Measurements from ENCODE around the gene SYT8.

Gene SYT8

DNA sequence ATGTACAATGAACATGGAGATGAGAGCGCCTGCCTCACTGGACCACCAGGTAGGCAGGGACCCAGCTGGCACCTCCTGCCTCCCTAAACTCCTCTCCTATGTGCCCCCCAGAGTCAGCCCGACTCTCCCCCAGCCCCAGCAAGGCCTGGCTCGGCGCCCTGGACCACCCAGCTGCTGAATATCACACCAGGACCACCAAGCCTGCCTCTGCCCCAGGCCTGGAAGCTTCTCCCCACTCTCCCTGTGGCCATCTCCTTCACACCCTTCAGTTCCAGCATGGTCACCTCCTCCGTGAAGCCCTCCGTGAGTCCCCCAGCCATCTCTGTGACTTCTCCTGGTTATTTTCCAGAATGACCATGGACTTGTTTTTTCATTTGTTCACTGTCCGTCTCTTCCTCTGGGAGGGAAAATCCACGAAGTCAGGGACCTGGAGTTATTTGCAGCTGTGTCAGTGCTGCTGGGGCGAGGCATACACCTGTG lies 11.7 kb downstream of the SYT8 start:
- DNase-seq = no peak

DNA sequence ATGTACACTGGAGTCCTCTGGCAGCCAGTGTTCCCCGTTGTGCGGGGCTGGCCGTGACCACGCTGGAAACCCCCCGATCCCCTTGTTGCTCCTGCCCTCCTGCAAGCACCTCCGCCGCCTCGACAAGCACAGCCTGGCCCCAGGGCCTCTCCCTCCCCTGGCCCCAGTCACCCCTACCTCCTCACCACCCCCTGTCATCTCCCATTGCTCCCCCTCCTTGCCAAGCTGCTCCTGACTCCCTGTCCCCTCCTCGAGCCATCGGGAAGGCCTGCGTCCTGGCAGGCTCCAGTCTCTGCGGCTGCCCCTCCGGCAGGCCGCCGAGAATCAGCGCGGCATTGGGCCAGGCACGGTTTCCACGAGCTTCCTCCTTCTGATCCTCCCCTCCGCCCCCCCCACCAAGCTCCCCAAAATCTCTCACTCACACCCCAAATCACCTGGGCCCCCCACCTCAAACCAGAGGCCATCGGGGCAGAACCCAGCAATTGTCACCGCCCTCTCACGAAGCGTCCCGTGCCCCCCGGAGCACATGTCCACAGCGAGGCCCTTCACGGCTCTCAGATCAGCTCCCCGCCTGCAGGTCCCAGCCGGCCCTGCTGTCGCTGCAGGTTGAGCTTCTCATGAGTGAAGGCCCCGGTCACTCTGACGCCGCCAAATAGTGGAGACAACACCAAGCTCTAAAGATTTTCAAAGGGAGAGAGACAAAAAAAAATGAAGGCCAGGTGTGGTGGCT lies 12.4 kb downstream of the SYT8 start:
- DNase-seq = no peak

DNA sequence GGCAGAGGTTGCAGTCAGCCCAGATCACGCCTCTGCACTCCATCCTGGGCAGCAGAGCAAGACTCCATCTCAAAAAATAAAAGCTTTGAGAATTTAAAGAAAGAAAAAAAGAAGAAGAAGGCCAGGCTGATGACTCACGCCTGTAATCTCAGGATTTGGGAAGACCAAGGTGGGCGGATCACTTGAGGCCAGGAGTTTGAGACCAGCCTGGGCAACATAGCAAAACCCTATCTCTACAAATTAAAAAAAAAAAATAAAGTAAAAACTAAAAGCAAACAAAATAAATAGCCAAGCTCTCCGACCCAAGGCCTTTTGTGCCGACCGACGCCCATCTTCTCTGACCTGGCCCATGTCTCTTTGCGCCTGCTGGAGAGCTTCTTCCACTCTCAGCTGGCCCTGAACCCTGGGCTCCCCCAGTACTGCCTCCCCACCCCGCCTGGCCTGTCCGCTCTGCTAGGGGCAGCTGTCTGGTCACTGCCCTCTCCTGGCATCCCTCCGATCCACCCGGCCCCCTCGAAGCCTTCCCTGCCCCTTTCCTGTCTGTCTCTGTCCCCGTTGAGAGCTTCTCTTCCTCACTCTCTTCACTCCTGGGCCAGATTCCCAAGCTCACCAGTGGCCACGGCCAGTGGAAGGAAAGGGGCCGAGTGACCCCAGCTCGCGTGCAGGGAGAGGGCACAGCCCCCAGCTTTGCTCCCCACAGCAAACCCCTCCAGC lies 13.3 kb downstream of the SYT8 start:
- no peak for DNase-seq

DNA sequence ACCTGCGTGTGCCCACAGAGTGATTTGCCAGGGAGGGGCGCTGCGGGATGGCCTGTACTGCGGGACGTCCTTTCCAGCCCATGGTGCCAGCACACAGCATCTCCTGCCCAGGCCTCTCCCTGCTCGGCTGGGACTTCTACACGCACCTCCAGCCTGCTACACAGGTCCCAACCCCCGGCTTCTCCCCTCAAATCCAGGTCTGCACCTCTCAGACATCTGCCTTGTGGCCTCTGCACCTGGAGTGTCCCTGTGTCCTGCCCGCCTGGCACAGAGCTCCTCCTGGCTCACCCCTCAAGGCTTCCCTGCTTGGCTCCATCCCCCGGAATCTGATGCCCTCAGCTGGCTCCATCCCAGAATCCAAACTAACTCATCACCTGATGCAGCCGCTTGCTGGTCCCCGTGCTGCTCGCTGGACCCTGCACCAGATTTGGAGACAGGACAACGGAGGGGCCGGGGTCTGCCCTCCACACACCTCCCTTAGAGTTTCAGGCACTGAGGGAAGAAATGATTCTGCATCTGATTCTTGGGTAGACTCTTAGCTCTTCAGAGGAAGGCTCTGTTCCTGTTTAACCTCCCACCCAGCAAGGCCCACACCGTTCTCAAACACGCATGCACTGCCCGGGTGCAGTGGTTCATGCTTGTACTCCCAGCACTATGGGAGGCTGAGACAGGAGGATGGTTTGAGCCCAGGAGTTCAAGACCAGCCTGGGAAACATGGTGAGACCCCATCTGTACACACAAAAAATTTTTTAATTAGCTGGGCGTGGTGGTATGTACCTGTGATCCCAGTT lies 14.0 kb downstream of the SYT8 start:
- no peak for DNase-seq

DNA sequence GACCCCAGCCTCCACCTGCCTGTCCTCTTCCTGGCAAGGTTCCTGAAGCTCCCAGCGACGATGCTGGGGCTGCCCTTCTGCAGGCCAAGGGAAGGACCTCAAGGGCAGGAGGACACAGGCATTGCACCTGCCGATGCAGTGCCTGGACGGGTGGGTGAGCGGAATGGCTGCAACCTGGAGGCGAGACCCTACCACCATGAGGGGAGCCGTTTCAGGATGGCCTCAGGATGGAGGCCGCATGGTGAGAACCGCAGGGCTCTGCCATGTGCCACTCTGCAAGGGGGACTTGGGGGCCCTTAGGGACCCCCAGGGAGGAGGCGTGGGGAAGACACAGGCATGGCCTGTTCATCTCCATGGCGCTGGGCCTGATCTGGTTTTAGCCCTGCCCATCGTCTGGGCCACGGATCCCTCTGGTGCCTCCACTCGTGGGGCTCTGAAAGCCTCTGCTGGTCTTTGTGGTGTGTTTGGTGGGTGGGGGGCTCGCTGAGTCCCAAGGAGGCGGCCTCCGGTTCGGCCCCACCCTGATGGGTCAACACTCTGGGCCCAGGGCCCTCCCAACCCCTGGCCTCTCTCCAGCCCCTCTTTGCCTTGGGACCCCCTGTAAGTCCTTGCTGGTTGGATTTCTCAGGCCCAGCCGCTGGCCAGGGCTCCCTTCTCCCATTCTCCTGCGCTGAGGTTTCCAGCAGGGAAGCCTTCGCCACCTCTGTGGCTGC lies 16.8 kb downstream of the SYT8 start:
- no peak for DNase-seq

DNA sequence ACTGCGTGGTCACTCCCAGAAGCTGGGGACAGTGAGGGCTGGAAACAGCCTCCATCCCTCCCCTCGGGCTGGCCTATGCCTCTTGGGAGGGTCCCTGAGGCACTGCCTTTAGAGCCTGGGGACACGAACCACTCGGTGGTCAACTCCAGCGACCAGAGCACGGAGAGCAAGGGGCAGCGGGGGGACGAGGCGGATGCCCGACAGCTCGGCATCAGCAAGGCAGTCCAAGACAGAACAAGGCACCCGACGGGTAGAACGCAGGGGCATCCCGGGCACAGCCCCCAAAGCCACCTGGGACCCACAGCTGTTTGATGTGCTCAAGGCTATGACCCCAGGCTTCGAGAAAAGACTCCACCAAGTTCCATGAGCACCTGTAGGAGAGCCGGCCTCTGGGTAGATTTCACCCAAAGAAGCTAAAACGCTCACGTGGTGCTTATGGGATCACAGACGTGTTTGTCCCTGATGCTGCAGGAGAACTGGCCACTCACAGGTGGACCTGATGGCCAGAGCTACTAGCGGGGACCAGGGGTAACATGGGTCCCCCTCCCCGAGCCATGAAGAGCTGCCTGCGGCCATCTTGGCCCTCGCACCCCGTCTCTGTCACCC lies 17.6 kb downstream of the SYT8 start:
- no peak for DNase-seq

DNA sequence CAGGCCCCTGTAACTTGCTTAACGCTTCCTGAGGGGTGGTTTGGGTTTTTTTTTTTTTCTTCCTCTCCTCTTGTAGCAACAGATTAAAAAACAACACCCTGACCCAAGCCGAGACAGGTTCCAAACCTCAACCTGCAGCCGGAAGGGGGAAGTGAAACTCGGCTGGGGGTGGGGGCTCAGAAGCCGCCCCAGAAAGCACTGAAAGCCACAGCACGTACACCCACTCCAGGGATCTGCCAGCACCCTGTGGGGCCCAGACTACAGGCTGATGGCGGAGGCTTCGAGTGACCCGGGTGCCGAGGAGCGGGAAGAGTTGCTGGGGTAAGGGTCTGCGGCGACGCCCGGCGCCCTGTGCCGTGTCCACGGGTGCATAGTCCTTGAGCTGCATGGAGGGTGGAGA lies 18.1 kb downstream of the SYT8 start, which contains the start of gene LSP1:
Gene LSP1, plus strand, starts transcription at position 208 of the 400 bp plus-strand sequence. Its CDS starts 61 bp downstream, at position 269.
- no peak for DNase-seq

DNA sequence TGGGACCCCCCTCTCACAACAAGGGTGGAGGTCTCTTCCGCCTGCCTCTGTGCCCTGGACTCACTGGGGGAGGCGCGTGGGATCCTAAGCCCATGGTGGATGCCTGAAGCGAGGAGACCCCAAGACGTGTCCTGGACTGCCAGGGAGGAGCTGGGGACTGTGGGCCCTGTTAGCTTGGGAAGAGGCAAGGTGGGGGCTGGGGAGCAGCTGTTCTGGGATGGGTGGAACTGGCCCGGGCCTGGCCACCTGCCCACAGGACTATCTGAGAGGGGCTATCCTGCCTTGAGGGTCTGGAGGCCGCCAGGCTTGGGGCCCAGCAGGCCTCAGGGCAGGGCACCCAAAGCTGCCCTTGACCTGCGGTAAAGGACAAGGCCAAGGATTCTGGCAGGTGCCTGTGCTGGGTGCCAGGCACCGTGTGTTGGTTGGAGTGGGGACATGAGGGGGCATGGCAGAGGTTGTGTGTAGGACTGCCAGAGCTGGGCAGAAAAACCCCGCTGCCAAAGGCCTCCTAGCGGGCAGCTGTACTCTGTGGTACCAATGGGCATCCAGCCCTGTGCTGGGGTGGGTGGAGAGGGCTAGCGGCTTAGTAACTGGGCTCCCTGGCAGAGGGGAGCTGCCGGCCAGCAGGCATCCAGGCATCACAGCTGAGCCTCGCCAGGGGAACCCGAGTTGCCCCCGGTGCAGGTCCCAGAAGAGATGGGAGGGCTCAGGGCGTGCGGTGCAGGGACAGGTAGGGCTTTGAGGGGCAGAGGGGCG lies 18.8 kb downstream of the SYT8 start:
- DNase-seq = no peak

DNA sequence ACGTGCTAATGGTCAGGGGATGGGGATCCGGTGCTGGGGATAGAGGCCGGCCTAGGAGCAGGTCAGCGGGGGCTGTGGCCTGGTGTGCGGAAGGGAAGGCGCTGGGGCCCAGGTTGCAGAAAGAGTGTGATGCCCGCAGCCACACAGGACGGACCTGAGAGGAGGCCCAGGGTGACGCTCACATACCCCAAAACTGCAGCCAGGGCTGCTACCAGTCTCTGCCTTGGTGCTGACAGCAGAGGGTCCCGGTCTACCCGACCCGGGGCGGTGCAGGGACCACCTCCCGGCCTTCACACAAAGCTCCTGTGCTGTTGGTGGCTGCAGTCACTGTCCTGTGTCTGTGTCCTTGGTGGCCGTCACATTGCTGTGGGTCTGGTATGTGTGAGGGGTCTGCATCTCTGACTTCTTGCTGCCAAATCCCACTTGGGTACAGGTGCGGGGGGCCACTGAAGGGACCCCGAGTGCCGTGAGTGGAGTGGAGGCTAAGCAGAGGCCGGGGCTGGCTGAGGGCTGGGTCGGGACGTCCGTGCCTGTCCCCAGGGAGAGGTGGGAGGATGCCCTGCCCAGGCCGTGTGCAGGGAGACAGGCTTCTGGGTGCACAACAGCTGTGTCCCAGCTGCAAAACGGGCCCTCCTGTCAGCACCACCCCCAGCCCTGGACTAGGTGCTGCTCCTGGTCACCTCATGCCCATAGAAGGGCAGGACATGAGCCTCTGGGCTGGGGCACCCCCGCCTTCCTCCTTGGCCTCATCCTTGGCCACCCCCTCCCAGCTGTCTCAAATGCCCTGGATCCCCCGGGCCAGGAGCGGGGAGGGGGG lies 19.6 kb downstream of the SYT8 start:
- DNase-seq = no peak

DNA sequence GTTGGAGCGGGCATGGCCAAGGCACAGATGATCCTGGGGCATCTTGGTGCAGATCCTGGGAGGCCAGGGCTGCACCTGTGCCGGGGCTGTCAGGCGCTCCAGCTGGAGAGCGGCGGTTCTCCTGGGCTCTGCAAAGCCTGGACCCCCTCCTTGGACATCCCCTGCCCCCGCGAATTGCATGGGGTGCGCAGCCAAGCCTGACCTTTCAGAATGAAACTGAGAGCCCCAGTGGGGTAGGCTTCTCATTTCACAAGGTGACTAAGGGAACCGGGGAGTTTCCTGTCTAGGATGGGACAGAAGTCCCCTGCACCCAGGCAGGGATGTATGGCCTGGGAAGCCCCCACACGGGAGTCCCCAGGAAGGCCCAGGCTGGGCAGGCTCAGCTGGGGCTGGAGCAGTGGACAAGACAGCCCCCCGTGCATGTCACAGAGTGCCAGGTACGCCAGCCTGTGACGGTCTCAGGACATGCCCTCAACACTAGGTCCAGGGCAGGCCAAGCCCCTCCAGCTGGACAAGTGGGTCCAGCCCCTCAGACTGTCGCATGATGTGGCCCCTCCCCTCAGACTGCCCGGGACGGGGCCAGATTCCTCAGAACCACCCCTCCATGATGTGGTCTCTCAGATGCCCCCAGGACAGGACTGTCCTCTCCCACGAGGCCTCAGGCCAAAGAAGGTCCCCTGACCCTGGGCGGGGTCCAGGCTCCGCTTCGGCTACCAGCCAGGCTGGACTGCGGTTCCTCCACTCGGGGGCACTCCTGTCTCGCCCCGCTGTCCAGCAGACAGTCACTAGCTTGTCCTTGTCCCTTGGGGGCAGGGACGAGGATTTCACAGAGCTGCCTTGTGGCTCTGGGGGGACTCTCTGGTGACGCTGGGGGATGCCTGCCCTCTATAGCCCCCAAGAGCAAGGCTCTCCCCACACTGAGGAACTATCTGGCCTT lies 20.4 kb downstream of the SYT8 start:
- DNase-seq = no peak

DNA sequence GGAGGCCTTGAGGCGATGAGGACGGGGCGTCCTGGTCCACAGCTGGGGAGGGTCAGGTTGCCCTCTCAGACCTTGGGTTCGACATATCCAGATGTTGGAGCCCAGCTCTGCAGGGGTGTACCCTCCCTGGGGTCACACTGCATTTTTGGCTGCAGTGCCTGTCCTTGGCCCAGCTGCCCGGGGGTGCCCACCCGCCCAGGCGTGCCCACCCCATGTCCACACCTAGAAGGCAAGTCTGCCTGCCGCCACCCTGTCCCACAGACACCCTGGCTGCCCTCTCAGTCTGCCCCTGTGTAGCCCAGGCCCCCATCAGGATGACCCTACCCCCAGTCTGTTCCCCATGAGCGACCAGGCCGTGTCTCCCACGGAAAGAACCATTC lies 21.1 kb downstream of the SYT8 start:
- DNase-seq = no peak

DNA sequence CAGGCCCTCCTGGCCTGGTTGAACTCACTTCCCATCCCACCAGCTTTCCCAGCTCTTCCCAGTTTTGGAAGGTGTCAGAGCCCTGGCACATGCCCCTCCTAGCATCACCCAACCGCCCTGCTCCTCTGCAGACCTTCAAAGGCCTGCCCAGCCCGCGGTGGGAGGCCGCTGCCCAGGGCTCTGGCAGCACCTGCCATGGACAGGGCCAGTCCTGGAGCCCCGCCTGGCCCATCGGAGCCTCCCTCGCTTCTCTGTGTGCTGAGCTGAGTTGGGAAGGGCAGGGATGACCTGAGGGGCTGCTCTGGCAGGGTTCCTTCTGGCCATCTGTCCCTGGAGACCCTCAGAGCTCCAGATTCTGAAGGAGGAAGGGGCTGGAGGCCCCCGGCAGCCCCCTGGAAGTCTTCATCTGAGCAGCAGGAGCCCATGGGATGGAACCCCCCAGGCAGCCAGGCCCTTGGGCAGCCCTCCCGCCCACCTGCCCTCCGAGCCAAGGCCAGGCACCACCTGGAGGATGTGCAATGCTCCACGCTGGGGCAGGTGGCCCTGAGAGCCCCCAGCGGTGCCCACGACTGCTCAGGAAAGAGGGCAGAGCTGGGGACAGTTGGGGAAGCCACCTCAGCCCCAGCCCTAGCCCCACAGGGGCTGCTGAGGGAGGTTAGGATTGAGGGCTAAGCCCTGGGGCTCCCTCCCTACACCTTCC lies 21.7 kb downstream of the SYT8 start:
- no peak for DNase-seq

DNA sequence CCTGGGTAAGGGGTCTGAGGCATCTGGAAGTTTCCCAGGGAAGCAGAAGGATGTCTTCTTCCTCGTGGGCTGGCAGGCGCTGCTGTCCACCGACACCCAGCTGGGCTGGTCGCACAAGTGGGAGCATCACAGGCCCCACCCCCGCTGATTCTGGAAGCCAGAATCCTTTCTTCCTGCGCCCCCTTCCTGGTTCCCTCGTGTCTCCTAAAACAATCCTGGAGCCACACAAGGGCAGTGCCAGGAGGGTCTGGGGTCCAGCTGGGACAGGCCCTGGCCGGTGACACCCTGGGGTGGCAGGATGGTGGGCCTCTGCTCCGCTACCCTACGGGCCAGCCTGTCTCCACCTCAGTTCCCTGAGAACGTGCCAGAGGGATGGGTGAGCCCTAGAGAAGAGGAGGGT lies 22.3 kb downstream of the SYT8 start:
- no peak for DNase-seq

DNA sequence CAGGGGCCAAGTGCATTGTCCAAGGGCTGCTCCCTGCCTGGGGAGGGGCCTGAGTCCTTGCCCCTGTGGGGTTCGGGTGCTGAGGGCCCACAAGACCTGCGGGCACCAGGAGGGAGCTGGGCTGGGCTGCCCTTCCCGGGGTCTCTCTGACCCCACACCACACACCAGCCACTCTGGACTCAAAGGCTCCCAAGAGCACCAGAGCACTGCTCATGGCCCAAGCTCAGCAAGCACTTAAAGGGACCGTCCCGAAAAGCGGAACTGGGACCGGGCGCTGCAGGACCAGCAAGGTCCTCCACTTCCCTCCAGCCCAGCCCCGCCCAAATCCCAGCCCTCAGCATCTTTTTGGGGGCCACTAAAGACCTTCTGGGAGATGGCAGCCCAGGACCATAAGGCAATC lies 23.4 kb downstream of the SYT8 start:
- no peak for DNase-seq

DNA sequence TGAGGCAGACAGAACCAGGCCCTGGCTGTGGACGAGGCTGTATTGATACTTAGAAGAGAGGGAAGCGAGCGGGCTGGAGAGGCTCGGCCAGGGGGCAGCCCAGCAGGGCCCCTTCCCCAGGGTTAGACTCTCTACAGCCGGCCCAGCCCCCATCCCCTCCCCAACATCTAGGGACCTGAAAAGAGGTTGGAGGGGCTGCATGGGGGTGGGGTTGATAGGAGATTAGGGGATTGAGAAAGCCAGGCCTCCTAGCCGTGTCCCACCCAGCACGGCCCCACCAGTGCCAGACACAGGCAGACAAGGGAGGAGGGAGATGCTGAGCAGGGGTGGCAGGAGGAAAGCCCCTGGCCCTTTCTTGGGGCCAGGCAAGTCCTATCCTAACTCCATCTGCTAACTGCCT lies 23.8 kb downstream of the SYT8 start:
- no peak for DNase-seq

DNA sequence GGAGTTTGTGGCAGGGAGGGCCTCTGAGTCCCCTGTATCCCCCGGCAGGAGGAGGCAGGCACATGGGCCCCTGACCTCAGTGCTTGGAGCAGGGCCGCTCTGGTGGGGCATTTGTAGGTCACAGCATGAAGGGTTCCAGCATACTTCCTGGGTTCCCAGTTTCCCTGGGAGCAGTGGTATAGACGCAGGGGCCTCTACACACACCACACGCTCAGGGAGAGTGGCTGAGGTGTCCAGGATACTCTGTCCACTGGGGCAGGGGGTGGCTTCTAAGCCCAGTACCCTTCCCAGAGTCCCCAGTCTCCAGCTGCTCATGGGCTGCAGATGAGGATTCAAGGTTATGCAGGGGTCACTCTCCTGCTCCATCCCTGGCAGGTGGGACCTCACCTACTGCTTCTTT lies 24.2 kb downstream of the SYT8 start:
- no peak for DNase-seq

DNA sequence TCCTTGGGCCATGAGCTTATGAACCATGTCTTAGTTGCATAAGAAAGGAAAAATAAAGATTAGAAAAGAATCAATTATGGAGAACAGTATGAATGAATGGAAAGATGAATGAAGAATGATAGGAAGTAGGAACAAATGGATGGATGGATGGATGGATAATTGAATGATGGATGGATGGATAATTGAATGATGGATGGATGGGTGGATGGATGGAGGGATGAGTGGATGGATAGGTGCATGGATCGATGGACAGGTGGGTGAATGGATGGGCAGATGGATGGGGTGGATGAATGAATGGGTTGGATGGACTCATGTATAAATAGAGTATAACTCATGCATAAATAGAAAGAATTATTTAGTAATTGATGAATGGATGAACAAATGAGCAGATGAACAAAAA lies 25.3 kb downstream of the SYT8 start:
- no peak for DNase-seq

DNA sequence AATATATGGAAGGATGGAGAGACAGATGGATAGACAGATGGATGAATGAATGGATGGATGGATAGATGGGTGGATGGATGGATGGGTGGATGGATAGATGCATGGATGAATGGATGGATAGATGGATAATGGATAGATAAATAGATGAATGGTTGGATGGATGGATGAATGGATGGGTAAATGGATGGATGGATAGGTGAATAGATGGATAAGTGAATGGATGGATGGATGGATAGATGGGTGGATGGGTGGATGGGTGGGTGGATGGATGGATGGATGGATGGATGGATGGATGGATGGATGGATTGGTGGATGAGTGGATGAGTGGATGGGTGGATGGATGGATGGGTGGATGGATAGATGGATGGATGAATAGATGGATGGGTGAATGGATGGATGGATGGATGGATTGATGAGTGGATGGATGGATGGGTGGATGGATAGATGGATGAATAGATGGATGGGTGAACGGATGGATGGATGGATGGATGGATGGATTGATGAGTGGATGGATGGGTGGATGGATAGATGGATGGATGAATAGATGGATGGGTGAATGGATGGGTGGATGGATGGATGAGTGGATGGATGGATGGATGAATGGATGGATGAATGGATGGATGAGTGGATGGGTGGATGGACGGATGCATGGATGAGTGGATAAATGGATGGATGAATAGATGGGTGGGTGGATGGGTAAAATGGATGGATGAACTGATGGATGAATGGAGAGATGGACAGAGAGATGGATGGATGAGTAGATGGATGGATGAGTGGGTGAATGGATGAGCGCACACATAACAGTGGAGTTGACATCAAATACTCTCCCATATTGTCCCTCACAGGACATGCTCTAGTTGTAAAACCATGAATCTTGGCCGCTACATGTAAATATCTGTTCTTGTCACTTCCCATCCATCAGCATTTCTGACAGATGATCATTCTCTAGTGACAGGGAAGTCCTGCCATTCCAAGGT lies 26.9 kb downstream of the SYT8 start:
- no peak for DNase-seq

All from NCI-H187 (cell line).